T-helper 1 cell treated with Interleukin-12 subunit alpha and Interleukin-12 subunit beta and Interleukin-4 antibody, amounts not matched to agents 30 μg/mL and 1 μg/mL, for 36 hours (primary cell): ENCODE results near the gene PUS3.
"Not testable (repeated sequence)": the region's sequence is repeated elsewhere in the genome, so short reads cannot be mapped to it uniquely, and the experiment has no call there.

Experiments used
- H3K27ac Mint-ChIP-seq: one replicate; pipeline ENCODE4 v1.8.0; 2021; ENCODE audit warnings: mild to moderate bottlenecking, mixed read lengths
- H3K27me3 Mint-ChIP-seq: one replicate; pipeline ENCODE4 v1.8.0; 2021; ENCODE audit warnings: low read depth, mixed read lengths
- H3K36me3 Mint-ChIP-seq: one replicate; pipeline ENCODE4 v1.8.0; 2021; ENCODE audit warnings: low read depth, mixed read lengths
- H3K4me1 Mint-ChIP-seq: one replicate; pipeline ENCODE4 v1.8.0; 2021; ENCODE audit warnings: low read depth, mixed read lengths
- H3K4me3 Mint-ChIP-seq: one replicate; pipeline ENCODE4 v1.8.0; 2021; ENCODE audit warnings: mild to moderate bottlenecking, moderate library complexity, mixed read lengths
- H3K9me3 Mint-ChIP-seq: one replicate; pipeline ENCODE4 v1.8.0; 2021; ENCODE audit warnings: mixed read lengths

PUS3 gene

DNA sequence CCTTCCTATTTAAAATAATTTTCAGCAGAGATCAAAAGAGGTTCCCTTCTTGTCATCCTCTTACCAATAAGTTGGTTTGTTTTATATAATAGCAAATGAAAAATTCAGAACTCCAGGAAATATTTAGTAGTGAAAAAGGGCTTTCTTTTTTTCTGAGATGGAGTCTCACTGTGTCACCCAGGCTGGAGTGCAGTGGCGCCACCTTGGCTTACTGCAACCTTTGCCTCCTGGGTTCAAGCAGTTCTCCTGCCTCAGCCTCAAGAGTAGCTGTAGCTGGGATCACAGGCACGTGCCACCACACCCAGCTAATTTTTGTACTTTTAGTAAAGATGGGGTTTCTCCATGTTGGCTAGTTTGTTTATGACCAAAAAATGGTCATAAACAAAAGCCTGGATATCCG lies 11.6 kb upstream of the PUS3 start:
- not testable (repeated sequence) for H3K36me3 Mint-ChIP-seq, H3K4me3 Mint-ChIP-seq, H3K9me3 Mint-ChIP-seq, H3K27ac Mint-ChIP-seq, H3K4me1 Mint-ChIP-seq
- H3K27me3 Mint-ChIP-seq, result peaks cover 38% of the 10 kb centered on the region

GRCh38 chr11:125910226-125910849 lies 7.3 kb upstream of the PUS3 start:
- Mint-ChIP-seq H3K4me3 (no peak overlapping the region), H3K27ac (no peak overlapping the region), H3K27me3 (peaks cover 40% of the 10 kb centered on the region), H3K36me3 (no peaks in the 10 kb centered on the region), H3K4me1 (no peaks in the 10 kb centered on the region), H3K9me3 (no peaks in the 10 kb centered on the region)

DNA sequence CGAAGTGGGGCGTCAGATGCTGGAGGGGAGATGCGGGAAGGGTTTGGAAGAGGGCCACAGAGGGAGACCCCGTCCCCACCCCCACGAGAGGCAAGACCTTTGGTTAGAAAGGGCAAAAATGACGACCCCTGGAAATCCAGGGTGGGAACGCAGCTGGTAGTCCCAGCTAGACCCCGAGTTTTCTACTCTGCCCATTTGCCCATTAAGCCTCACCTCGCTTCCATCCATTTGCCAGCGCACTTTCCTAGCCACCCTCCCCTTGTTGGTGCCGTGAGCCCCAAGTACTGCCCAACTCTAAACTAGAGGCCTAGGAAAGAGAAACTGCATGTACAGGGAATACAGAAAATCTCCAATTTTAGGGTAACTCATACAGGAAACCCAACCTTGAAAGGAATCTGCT lies 1.7 kb upstream of the PUS3 start:
- peak overlapping the region; percentile 76 for H3K4me3 Mint-ChIP-seq
- H3K27me3 Mint-ChIP-seq, result peaks cover 39% of the 10 kb centered on the region
- peaks cover 11% of the 10 kb centered on the region for H3K36me3 Mint-ChIP-seq
- no peaks in the 10 kb centered on the region for H3K9me3 Mint-ChIP-seq
- H3K27ac Mint-ChIP-seq, result no peak overlapping the region
- peaks cover 23% of the 10 kb centered on the region for H3K4me1 Mint-ChIP-seq

DNA sequence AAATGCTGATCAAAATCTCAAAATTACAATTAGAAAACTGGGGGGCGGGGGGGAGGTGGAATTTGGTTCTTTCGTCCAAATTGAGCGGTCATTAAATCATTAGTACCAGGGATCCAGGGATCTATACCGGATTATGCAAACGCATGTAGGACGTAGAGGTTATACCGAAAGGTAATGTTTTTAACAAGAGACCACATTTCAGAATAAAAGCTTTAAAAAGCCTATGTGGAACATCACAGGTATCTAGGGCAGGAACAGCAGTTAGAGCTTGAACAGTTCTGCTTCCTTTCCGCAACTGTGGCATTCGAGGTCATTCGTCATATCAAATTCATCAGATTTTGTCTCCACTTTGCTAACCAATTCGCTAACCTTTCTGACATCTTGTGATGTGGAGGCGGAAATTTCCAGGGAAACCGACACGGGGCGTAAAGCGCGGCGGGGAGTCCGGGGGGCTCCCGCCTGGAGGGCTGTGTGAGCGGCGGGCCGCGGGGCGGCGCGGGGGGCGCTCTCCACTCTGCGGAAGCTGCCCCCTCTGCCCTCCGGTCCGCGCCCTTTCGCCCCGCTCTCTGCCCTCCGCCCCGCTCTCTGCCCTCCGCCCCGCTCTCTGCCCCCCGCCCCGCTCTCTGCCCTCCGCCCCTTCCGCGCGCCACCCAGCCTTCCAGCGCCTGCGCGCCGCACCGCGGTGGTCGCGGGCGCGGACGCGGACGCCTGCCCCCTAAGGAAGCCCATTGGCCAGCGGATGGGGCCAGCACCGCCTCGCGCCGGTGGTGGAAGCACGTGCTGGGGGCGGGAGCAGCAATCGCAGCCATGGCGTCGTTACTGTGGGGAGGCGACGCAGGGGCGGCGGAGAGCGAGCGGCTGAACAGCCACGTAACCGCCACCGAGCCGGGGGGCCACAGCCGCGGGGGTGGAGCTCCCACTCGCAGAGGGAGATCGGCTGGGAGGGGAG lies 979 bp upstream of the PUS3 start, which contains the start of gene DDX25:
Gene DDX25, plus strand, starts transcription at position 798 of the 949 bp plus-strand sequence. Its CDS starts 10 bp downstream, at position 808.
- Mint-ChIP-seq H3K4me3 (peak within 1 kb of the TSS; percentile 93), H3K36me3 (peaks cover 18% of the 10 kb centered on the region), H3K27ac (peak within 1 kb of the TSS; percentile 85), H3K4me1 (peaks cover 29% of the 10 kb centered on the region), H3K27me3 (peaks cover 39% of the 10 kb centered on the region), H3K9me3 (no peaks in the 10 kb centered on the region)

GRCh38 chr11:125902277-125902926 lies 604 bp downstream of the PUS3 start:
- peaks cover 34% of the 10 kb centered on the region for H3K4me1 Mint-ChIP-seq
- peak overlapping the region; percentile 85 for H3K27ac Mint-ChIP-seq

GRCh38 chr11:125901872-125902271 lies 1.1 kb downstream of the PUS3 start:
- H3K27me3 Mint-ChIP-seq, result peaks cover 28% of the 10 kb centered on the region
- H3K36me3 Mint-ChIP-seq, result peaks cover 24% of the 10 kb centered on the region
- H3K4me3 Mint-ChIP-seq, result peak overlapping the region; percentile 93
- H3K27ac Mint-ChIP-seq, result peak overlapping the region; percentile 24
- H3K4me1 Mint-ChIP-seq, result peaks cover 35% of the 10 kb centered on the region
- no peaks in the 10 kb centered on the region for H3K9me3 Mint-ChIP-seq

More at GRCh38 chr11:125902277-125902926, 604 bp downstream of the PUS3 start:
- Mint-ChIP-seq H3K27me3 (peaks cover 28% of the 10 kb centered on the region), H3K36me3 (peaks cover 22% of the 10 kb centered on the region), H3K4me3 (peak overlapping the region; percentile 93), H3K9me3 (no peaks in the 10 kb centered on the region)

DNA sequence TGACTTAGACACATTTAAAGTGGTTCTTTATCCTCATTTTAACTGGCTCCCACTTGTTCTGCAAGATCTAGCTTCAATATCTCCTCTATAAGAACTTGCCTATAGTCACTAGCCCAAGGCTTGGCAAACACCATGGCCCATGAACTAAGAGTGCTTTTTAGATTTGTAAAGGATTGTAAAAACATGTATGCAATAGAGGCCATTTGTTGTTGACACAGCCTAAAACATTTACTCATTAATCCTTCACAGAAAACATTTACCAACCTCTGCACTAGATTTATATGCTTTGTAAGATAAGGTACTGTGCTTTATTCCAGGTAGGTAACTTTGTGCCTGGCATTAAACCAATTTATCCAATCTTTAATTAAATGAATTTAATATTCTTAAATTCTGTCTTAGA lies 10.0 kb downstream of the PUS3 start:
- Mint-ChIP-seq H3K27ac (no peak overlapping the region), H3K4me1 (peaks cover 37% of the 10 kb centered on the region), H3K9me3 (no peaks in the 10 kb centered on the region), H3K27me3 (no peaks in the 10 kb centered on the region), H3K4me3 (no peak overlapping the region), H3K36me3 (peaks cover 37% of the 10 kb centered on the region)

DNA sequence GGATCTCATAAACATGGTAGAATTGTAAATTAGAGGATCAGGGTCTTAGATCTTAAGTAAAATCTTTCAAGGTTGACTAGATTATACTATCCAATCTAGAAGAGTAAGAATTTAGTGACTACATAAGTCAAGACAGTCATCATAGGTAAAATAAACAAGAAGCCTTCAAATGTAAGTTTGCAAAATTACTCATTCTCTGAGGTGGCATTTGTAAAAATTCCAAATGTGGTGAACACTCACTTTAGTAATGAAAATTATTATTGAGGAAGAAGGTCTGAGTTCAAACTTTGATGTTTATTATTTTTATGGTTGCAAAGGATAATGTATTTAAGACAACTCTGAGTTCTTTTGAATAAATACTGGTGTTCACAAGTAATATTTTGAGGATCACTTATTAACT lies 10.9 kb downstream of the PUS3 start:
- H3K4me1 Mint-ChIP-seq, result peaks cover 37% of the 10 kb centered on the region
- H3K9me3 Mint-ChIP-seq, result no peaks in the 10 kb centered on the region
- H3K27me3 Mint-ChIP-seq, result peaks cover 5% of the 10 kb centered on the region
- no peak overlapping the region for H3K27ac Mint-ChIP-seq
- peaks cover 38% of the 10 kb centered on the region for H3K36me3 Mint-ChIP-seq
- no peak overlapping the region for H3K4me3 Mint-ChIP-seq

GRCh38 chr11:125890447-125891100 lies 12.4 kb downstream of the PUS3 start:
- Mint-ChIP-seq H3K27me3 (peaks cover 5% of the 10 kb centered on the region), H3K9me3 (no peaks in the 10 kb centered on the region), H3K4me1 (peaks cover 37% of the 10 kb centered on the region), H3K36me3 (peaks cover 31% of the 10 kb centered on the region), H3K4me3 (peak overlapping the region; percentile 12), H3K27ac (peak overlapping the region; percentile 5)

GRCh38 chr11:125887373-125888324 lies 15.4 kb downstream of the PUS3 start, which contains the start of gene HYLS1:
Gene HYLS1, plus strand, starts transcription at chr11:125887668. Its CDS starts 11,701 bp downstream, at chr11:125899369.
- Mint-ChIP-seq H3K27me3 (peaks cover 5% of the 10 kb centered on the region), H3K4me3 (peak within 1 kb of the TSS; percentile 86), H3K27ac (peak within 1 kb of the TSS; percentile 98), H3K4me1 (peaks cover 28% of the 10 kb centered on the region), H3K36me3 (peaks cover 12% of the 10 kb centered on the region), H3K9me3 (no peaks in the 10 kb centered on the region)

DNA sequence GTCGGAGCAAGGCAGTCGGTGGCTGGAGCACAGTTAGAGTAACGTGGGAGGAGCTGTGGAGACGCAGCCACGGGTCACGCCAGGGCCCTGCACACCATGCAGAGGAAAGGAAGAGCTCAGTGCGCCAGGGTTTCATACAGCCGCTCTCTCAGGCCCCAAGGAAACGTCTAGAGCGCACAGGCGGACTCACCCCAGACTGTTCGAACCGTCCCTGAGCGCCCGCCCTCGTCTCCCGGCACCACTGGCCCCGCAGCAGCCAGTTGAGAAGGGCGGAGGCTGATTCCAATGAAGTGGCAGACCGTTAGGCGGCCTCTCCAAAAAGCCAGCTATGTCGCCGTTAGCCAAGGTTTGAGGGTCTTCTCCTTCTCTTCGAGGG lies 16.0 kb downstream of the PUS3 start:
- Mint-ChIP-seq H3K27me3 (peaks cover 8% of the 10 kb centered on the region), H3K9me3 (no peaks in the 10 kb centered on the region), H3K27ac (peak overlapping the region; percentile 98), H3K36me3 (peaks cover 9% of the 10 kb centered on the region), H3K4me1 (peaks cover 25% of the 10 kb centered on the region), H3K4me3 (peak overlapping the region; percentile 86)

DNA sequence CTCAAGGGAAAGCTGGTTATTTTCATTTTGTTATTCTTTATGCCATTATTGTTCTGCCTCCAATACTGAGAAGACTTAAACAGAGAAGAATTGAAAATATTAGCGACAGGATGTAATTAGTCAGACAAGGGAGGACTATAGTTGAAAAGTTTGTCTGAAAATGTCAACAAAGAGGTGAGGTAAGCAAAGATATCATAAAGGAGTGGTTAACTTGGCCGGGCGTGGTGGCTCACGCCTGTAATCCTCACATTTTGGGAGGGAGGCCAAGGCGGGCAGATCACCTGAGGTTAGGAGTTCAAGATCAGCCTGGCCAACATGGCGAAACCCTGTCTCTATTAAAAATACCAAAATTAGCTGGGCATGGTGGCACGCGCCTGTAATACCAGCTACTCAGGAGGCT lies 19.6 kb downstream of the PUS3 start:
- H3K36me3 Mint-ChIP-seq, result peaks cover 5% of the 10 kb centered on the region
- peaks cover 31% of the 10 kb centered on the region for H3K27me3 Mint-ChIP-seq
- no peak overlapping the region for H3K4me3 Mint-ChIP-seq
- peaks cover 13% of the 10 kb centered on the region for H3K4me1 Mint-ChIP-seq
- no peaks in the 10 kb centered on the region for H3K9me3 Mint-ChIP-seq
- H3K27ac Mint-ChIP-seq, result no peak overlapping the region

GRCh38 chr11:125881291-125881690 lies 21.7 kb downstream of the PUS3 start:
- H3K27ac Mint-ChIP-seq, result no peak overlapping the region
- H3K4me3 Mint-ChIP-seq, result no peak overlapping the region
- no peaks in the 10 kb centered on the region for H3K36me3 Mint-ChIP-seq
- no peaks in the 10 kb centered on the region for H3K9me3 Mint-ChIP-seq
- peaks cover 29% of the 10 kb centered on the region for H3K27me3 Mint-ChIP-seq
- no peaks in the 10 kb centered on the region for H3K4me1 Mint-ChIP-seq
